IPS-15b (cell line): Measurements from ENCODE around the gene TRIM44.
"Not testable (repeated sequence)": the region's sequence is repeated elsewhere in the genome, so short reads cannot be mapped to it uniquely, and the experiment has no call there.

ENCODE experiments used
- H3K27me3 ChIP-seq: one replicate; pipeline ENCODE4 v1.6.1; 2013; ENCODE audit warnings: low read length; ENCODE audit not compliant: control insufficient read depth, insufficient read depth
- H3K36me3 ChIP-seq: one replicate; pipeline ENCODE4 v1.6.1; 2013; ENCODE audit warnings: low read length; ENCODE audit not compliant: control insufficient read depth, insufficient read depth
- H3K4me1 ChIP-seq: one replicate; pipeline ENCODE4 v1.6.1; 2013; ENCODE audit warnings: mild to moderate bottlenecking, low read length; ENCODE audit not compliant: control insufficient read depth, insufficient read depth
- H3K4me3 ChIP-seq: one replicate; pipeline ENCODE4 v1.5.1; 2013; ENCODE audit warnings: low read depth, low read length
- H3K9ac ChIP-seq: one replicate; pipeline ENCODE4 v1.6.1; 2013; ENCODE audit warnings: low read depth, mild to moderate bottlenecking, low read length
- H3K9me3 ChIP-seq: one replicate; pipeline ENCODE4 v1.6.1; 2013; ENCODE audit warnings: mild to moderate bottlenecking, low read length; ENCODE audit not compliant: control insufficient read depth, insufficient read depth

The TRIM44 gene

GRCh38 chr11:35711173-35711910 is 48.8 kb downstream of the TRIM44 start:
- Histone ChIP-seq H3K36me3 (no peaks in the 10 kb centered on the region), H3K4me3 (no peak overlapping the region), H3K9ac (no peak overlapping the region), H3K4me1 (no peaks in the 10 kb centered on the region), H3K27me3 (no peaks in the 10 kb centered on the region), H3K9me3 (no peaks in the 10 kb centered on the region)

DNA sequence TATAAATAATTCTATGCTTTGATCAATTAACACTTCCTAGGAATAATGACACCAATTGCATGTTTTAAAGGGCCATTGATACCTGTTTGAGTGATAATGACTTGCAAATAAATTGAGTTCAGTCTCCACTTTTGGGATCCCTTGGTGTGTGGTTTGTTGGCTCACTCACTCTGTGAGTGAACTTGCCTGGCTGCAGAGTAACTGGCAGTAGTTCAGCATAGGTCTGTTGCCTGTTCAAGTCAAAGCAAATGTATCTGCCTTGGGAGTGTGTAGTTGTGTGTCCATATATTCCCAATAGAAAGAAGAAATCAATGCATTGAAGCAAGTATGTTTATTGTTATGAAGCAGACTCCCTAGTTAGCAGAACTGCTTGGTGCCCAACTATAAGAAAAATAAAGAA is 49.3 kb downstream of the TRIM44 start:
- no peak overlapping the region for H3K9ac ChIP-seq
- no peak overlapping the region for H3K4me3 ChIP-seq
- H3K27me3 ChIP-seq, result no peaks in the 10 kb centered on the region
- no peaks in the 10 kb centered on the region for H3K4me1 ChIP-seq
- H3K36me3 ChIP-seq, result no peaks in the 10 kb centered on the region
- H3K9me3 ChIP-seq, result no peaks in the 10 kb centered on the region

DNA sequence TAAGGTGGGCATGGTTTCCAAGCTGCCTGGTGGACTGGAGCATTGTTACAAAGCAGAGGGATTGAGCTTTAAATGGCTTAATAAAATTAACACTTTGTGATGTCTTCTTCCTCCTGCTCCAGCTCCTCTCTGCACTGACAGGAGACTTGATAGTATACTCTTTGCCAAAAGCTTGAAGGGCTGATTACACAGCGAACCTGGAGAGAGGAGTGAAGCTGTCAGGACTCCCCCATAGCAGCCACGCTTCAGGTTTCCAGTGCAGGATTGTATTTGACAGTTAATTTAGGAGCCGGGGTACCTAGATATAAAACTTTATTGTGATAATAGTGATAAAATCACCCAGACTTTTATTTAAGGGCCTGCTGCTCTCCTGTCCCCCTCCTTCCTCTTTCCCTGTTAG is 50.0 kb downstream of the TRIM44 start:
- Histone ChIP-seq H3K4me1 (no peaks in the 10 kb centered on the region), H3K27me3 (no peaks in the 10 kb centered on the region), H3K9ac (no peak overlapping the region), H3K4me3 (no peak overlapping the region), H3K9me3 (no peaks in the 10 kb centered on the region), H3K36me3 (no peaks in the 10 kb centered on the region)

DNA sequence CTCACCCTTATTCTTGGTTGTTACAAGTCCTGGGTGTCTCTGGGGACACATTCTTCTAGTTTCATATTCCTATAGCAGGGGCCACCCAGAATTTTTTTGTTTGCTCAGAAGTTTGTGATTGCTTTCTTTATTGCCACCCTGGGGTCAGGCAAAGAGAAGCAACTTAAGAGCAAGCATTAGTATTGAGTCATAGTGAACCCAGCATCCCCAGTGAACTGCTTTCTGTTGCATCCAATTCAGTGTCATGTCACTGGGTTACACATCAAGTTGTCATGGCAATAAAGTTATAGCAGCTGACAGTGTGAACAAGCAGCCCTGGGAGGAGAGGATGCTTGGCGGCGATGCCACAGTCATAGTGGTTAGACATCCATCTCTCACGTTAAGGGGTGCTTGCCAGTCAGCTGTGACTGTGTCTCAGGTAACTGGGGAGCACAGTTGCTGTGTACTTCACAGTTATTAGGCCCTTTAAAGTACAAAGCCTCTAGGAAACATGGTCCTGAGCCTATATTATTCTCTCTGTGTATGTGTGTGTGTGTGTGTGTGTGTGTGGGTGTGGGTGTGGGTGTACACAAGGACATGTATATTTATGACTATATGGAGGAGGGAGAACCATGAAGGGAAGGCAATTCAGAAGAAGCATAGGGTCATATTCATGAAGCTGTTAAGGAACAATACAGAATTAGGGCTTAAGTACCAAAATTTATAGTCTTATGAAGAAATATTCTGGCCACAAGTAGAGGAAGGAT is 52.5 kb downstream of the TRIM44 start:
- Histone ChIP-seq H3K9ac (no peak overlapping the region), H3K4me3 (no peak overlapping the region), H3K4me1 (no peaks in the 10 kb centered on the region), H3K9me3 (no peaks in the 10 kb centered on the region), H3K36me3 (no peaks in the 10 kb centered on the region), H3K27me3 (no peaks in the 10 kb centered on the region)

DNA sequence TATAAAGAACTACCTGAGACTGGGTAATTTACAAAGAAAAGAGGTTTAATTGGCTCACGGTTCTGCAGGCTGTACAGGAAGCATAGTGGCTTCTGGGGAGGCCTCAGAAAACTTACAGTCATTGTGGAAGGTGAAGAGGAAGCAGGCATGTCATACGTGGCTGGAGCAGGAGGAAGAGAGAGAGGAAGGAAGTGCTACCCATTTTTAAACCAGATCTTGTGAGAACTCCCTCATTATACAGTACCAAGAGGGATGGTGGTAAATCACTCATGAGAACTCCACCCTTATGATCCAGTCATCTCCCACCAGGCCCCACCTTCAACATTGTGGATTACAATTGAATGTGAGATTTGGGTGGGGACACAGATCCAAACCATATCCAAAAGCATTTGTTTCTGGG is 53.1 kb downstream of the TRIM44 start:
- not testable (repeated sequence) for H3K27me3 ChIP-seq, H3K4me1 ChIP-seq, H3K36me3 ChIP-seq, H3K9ac ChIP-seq, H3K9me3 ChIP-seq, H3K4me3 ChIP-seq

DNA sequence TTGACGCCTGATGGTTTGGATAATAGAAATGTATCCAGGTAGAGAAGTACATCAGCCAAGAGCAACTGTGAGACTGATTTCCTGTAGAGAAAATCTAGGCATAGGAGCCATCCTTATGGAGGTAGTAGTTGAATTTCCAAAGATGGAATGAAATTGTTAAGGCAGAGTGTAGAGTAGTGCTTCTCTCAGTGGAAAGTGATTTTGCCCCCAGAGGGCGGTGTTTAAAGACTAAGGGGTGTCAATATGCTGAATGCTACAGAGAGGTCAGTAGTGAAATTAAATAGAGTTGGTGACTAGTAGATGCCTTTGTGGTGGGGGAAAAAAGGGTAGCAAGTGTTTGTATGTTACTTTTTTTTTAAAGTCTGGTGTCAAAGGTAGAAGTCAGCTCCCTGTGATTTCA is 54.5 kb downstream of the TRIM44 start:
- Histone ChIP-seq H3K36me3 (no peaks in the 10 kb centered on the region), H3K9ac (no peak overlapping the region), H3K4me1 (no peaks in the 10 kb centered on the region), H3K27me3 (no peaks in the 10 kb centered on the region), H3K9me3 (no peaks in the 10 kb centered on the region), H3K4me3 (no peak overlapping the region)

GRCh38 chr11:35717520-35717919 is 54.9 kb downstream of the TRIM44 start:
- Histone ChIP-seq H3K36me3 (no peaks in the 10 kb centered on the region), H3K4me1 (no peaks in the 10 kb centered on the region), H3K9me3 (no peaks in the 10 kb centered on the region), H3K9ac (no peak overlapping the region), H3K27me3 (no peaks in the 10 kb centered on the region), H3K4me3 (no peak overlapping the region)

- Histone ChIP-seq H3K9ac (no peak overlapping the region), H3K36me3 (no peaks in the 10 kb centered on the region), H3K9me3 (no peaks in the 10 kb centered on the region), H3K4me3 (no peak overlapping the region), H3K4me1 (no peaks in the 10 kb centered on the region), H3K27me3 (no peaks in the 10 kb centered on the region)
These were observed 59.2 kb downstream of the TRIM44 start for GRCh38 chr11:35721651-35722282.

DNA sequence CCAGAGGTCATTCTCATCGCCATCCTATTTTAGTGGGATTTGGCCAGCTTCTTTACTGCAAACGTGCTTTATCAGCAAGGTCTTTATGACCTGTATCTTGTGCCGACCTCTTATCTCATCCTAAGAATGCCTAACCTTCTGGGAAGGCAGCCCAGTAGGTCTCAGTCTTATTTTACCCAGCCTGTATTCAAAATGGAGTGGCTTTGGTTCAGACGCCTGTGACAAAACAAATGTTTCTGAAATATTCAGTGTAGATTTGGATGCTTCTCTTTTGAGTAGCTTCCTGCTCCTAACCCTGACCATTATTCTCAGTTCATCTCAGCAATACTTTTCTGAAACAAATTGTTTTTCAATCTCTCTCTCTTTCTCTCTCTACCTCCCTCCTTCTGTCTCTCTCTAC is 60.1 kb downstream of the TRIM44 start:
- H3K4me3 ChIP-seq, result no peak overlapping the region
- H3K36me3 ChIP-seq, result no peaks in the 10 kb centered on the region
- H3K9ac ChIP-seq, result no peak overlapping the region
- H3K4me1 ChIP-seq, result no peaks in the 10 kb centered on the region
- no peaks in the 10 kb centered on the region for H3K27me3 ChIP-seq
- H3K9me3 ChIP-seq, result no peaks in the 10 kb centered on the region

DNA sequence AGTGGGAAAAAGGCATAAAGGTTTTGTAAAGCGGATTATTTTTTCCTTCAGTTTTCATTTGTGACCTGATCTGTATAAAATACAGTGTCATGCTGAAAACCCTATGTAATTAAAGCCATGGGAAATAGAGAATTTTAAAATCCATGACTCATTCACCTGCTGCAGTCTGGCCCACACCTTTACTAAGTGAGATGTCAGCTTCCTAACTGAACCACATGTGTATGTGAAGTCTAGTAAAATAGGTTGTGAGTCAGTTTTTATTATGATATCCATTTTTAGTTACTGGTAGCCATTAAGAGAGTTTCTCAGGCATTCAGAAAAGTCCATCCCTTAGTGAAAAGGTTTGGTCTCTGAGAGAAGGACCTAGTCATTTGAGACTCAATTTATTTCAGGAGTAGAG is 60.9 kb downstream of the TRIM44 start:
- H3K36me3 ChIP-seq, result no peaks in the 10 kb centered on the region

GRCh38 chr11:35723913-35724312 is 61.3 kb downstream of the TRIM44 start:
- no peaks in the 10 kb centered on the region for H3K36me3 ChIP-seq
- no peaks in the 10 kb centered on the region for H3K4me1 ChIP-seq
- no peaks in the 10 kb centered on the region for H3K9me3 ChIP-seq
- H3K9ac ChIP-seq, result no peak overlapping the region
- no peaks in the 10 kb centered on the region for H3K27me3 ChIP-seq
- H3K4me3 ChIP-seq, result no peak overlapping the region

More for the DNA sequence above, 60.9 kb downstream of the TRIM44 start:
- H3K27me3 ChIP-seq, result no peaks in the 10 kb centered on the region
- H3K4me3 ChIP-seq, result no peak overlapping the region
- no peaks in the 10 kb centered on the region for H3K4me1 ChIP-seq
- no peak overlapping the region for H3K9ac ChIP-seq
- no peaks in the 10 kb centered on the region for H3K9me3 ChIP-seq

DNA sequence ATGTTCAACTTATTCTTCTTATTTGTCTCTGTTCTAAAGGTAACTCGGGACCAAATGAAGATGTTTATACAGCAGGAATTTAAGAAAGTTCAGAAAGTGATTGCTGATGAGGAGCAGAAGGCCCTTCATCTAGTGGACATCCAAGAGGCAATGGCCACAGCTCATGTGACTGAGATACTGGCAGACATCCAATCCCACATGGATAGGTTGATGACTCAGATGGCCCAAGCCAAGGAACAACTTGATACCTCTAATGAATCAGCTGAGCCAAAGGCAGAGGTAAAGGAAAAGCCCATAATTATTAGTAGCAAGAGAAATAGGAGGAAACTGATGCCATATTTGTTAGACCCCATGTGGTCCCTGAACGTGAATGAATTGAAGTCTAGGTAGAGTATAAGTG is 63.3 kb downstream of the TRIM44 start:
- Histone ChIP-seq H3K9ac (no peak overlapping the region), H3K27me3 (no peaks in the 10 kb centered on the region), H3K4me1 (no peaks in the 10 kb centered on the region), H3K4me3 (no peak overlapping the region), H3K9me3 (no peaks in the 10 kb centered on the region), H3K36me3 (no peaks in the 10 kb centered on the region)
